ENCODE measurements around the gene LRRC61.
"Not testable (repeated sequence)": the region's sequence is repeated elsewhere in the genome, so short reads cannot be mapped to it uniquely, and the experiment has no call there.

The LRRC61 gene

DNA sequence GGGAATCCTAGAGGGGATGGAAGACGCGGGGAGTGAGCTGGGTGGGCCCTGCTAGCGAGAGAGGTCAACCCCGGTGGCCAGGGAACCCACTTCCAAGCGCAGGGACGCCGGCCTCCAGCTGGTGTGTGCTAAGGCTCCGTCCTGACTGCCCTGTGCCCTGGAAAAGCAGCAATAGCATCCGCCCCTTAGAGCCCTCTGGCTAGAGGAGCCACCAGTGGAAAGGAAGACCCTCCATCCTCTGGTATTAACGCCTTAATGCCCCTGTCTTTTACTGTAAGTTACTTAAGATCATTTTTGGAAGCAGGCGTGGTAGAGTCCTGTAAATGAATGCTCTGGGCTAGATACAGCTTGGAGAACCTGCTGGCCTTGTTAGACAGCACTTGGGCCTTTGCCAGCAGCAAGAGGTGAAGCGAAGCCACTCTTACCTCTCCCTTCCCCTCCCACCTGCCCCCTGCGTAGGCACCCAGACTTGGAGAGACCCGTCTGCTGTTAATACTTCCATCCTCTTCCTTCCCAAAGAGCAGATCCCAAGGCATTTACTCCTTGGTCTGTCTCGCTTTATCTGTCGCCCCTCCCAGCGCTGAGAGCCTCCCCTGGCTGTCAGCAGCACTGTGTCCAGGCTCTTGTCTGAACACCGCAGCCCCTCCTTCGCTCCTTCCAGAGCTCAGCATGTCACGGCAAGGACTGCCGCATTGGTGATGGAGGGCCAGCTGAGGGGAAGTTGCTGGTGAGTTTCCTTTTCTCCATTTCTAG is 50.1 kb downstream of the LRRC61 start:
- no peak for DNase-seq

DNA sequence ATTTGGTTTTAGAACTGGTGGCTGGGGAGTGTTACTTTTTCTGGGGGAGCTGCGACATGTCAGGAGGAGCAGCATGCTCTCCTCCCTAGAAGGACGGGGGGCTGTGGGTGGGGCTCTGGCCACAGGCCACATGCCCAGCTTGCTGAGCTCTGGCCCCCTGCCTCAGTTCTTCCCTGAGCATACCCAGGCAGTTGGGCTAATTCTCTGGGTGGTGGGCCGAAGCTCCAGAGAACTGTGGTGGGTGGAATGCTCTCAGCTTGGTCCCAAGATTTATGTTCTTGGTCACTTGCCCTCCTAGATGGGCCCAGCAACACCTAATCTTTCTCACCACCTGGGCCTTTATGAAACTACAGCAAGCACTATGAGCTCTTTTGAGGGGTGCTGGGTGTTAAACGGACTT is 50.9 kb downstream of the LRRC61 start:
- no peak for DNase-seq

DNA sequence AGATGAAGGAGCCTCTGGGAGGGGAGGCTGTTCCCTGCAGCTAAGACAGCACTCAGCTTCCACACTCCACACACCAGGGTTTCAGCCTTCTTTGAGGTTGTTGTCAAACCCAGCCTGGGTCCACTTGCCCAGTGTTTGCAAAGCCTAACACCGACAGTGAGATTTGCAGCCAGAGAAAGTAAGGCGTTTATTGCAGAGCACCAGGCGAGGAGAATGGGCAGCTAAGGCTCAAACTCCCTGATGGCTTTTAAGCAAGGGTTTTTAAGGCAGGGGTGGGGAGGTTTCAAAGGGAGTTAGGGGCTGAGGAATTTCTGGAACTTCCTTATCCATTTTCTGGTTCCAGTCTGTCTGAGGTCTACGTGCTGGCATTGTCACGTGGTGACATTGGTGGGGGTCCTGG is 51.3 kb downstream of the LRRC61 start:
- DNase-seq: no peak

DNA sequence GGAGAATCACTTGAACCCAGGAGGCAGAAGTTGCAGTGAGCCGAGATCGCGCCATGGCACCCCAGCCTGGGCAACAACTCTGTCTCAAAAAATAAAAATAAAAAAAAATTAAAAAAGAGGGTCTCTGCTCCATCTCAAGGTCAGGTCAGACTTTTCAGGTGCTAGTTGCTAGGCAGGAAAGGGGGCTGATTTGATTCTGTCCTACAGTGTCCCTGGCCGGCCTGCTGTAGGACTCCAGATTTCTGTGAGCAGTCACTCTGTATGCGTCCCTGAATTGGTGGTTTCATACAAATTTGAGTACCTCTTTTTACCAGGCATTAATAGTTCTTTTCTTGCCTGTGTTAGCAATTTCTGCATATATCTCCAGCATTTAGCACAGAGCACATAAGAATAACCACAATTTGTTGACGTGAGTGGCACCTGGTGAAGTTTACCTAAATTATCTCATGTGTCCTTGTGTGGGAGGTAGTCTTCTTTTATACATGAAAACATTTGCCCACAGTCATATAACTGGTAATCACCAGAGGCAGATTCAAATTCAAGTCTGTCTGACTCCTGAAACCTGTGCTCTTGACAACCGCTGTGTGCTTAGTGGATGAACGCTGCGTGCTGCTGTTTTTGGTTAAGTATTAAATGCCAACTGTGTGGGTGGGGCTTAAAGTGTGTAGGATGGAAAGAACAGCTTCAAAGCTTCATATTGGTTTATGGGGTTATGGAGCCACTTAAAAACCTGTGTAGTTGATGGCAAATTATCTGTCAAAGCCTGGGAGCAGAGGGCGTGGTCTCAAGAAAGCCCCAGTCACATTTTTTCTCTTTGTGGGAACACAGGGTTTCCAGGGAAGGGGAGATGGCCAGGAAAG is 52.7 kb downstream of the LRRC61 start:
- DNase-seq: peak; percentile 40

DNA sequence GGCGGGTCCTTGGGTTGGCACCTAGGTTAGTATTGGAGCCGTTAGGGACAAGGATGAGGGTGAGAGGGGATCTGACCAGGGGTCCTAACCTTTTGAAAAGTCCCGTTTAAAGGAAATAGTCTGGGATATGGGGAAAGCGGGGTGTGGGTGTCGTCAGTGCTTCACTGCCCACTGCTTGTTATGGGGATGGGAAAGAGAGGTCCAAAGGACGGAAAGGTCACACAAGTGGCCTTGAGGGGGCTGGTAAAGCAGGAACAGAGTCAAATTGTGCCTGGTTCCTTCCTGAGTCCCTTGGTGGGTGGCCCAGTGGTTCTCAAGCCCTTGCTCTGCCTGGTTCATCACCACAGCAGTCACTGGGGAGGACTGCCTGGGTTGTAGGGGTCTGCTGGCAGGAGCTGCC is 53.4 kb downstream of the LRRC61 start:
- no peak for DNase-seq

DNA sequence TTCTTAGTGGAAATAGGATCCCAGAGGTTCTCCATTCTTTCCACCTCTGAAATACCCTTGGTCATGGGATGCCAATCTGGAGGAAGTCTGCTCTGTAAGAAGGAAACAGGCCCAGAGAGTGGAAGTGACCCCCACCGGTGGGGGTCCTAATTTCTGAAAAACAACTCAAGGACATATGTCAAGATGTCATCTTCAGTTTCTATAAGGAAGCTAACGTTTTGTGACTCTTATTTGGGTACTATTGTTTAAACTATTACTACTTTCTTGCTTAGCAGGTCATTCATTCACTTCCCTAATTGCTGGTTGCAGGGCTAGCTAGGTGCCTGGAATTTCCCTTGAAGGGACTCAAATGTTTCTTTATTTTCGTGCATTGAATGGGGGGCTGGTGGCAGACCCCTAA is 54.0 kb downstream of the LRRC61 start:
- DNase-seq: no peak

DNA sequence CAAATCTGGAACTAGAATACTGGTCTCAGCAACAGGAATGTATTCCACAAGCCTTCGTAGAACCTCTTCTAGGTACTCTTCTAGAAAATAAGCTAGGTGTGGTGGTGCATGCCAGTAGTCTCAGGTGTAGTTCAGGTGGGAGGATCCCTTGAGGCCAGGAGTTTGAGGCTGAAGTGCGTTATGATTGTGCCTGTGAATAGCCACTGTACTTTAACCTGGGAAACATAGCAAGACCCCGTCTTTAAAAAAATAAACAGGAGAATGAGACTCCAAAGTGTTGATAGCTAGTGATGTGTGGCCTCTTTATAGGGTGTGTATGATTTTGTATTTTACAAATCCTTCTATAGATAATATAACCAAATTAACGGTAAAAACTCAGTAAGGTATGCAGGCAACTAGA is 54.5 kb downstream of the LRRC61 start:
- no peak for DNase-seq

DNA sequence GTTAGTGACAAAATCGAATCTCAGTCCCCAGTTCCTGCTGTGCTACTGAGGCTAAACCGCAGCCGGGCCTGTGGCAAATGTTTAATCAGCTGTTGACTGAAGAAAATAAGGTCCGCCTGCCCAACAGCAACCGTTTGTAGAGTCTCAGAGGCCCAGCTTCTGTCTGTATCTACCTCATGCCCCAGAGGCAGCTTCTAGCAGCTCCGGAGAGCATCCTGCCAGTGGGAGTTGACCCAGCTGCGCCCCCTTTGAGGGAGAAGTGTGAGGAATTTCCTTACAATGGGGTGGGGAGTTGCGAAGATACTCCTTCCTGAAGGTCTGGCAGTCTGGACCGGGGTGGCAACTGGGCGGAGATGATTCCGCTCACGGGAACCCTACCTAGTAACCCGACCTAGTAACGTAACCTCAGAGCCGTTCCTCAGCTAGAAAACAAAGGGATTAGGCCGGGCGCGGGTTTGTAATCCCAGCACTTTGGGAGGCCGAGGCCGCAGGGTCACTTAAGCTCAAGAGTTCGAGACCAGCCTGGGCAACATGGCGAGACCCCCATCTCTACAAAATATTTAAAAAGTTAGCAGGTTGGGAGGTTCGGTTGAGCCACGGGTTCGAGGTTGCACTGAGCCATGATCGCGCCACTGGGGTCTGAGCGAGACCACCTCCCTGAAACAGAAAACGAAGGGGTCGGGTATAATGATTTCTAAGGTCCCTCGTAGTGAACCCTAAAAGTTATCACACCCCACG is 55.1 kb downstream of the LRRC61 start:
- DNase-seq: no peak

DNA sequence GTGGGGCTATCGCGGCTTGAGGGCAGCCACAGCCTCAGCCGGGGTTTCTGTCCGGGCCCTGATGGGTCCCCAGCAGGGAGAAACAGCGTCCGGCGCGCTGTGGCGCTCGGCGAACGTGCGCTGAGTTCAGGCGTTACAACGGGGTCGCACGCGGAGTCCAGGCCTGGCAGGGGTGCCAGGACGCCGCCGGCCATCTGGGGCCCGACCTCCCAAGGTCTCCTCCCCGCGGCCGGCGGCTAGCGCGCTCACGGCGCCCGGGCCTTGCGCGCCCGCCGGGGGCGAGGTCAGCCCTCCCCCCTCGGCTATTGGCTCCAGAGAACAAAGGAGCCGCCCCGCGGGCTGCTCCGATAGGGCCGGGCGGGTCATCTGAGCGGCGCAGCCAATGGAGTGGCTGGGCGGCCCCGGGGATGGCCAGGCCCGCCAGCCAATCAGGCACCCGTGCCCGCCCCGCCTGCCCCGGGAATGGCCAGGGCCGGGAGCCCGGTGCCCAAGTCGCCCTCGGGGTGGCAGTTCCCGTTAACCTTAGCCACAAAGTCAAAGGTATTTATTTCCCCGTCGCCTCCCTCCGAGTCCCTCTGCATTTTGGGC is 55.8 kb downstream of the LRRC61 start, which contains the start of gene ZNF775:
Gene ZNF775, plus strand, starts transcription at position 478 of the 588 bp plus-strand sequence. CDS start 9,141 bp downstream, outside the sequence.
- peak; percentile 84 for DNase-seq

DNA sequence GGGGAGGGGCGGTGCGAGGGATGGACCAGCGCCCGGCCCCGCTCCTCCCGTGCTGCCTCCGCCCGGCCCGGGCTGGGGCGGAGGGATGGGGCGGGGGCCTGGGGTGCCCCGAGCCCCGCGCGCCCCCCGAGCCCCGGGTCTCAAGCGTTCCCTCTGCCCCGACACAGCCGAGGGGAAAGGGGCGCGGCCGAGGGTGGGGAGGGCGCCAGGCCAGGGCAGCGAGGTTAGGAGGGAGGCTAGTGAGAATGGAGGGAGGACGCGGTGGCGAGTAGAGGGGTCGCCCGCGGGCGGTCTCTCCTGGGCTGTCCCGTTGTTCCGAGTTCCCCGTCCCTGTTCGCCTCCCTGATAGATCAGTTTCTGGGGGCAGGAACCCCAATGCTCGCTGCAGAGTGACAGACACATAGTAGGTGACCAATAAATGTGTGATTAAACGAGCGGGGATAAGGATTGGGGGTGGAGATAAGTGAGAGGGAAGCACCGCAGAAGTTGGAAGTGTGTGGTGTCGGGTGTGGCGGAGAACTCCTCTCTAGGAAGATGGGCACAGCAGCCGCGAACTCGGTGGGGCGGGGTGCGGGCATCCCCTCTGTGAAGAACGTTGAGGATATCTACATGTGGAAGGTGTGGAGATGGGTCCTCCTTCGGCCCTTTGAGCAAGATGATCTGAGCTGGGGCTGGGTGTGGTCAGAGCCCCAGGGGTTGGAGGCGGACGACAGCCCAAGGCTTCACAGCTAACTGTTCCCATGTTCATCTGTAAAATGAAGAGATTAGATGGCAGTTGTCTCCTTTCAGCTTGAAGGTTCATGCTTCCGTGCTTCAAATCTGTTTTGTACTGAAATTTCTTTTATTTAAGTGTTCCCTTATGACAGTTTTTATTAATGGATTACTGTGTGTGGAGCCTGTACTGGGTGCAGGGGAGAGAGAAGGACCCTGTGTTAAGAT is 56.6 kb downstream of the LRRC61 start:
- DNase-seq: no peak

DNA sequence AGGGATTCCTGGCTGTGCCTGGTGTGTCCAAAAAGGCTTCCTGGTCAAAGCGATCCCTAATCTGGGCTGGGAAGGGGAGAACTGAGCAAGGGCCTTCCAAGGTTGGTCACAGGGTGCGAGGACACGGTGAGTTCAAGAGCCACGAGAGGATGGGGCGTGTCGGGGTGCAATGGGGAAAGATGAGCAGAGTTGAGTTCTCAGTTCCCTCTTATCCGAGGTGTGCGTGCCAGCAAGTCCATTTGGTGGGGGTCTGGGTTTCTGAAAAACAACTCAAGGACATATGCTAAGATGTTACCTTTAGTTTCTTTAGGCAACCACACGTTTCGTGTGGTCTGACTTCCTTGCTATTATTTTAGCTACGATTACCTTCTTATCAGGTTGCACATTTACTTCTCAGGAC is 57.3 kb downstream of the LRRC61 start:
- DNase-seq: no peak

DNA sequence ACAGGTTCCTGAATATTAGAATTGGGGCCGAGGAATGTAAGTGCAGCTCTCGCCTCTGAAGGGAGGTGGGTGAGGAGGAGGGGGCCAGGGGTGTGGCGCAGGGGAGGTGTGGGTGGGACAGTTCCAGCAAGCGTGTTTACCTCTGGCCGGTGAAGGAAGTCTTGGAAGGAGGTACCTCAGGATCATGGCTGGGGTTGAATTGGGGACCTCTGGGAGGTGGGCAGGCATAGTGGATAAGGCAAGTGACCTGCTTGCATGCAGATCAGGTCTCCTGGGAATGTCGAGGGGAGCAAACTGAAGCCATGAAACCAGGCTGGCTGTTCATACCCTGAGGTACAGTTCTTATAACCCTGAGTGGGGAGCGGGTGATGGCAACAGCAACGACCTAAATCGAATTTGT is 57.9 kb downstream of the LRRC61 start:
- DNase-seq: no peak

DNA sequence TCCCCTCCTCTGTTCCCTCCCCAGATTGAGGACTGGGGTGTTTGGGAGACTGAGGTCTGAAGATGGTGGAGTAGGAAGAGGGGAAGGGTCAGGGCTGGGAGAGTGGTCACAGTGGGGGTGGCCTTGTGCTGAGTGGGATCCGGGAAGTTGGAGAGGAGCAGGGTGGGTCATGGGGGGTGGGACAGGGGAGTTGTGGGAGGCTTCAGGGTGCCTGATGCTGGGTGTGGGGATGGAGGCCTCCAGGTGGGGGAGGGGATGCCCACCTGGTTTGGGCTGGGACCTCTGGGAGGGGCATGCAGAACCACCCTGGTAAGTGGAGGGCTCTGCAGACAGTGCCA is 58.6 kb downstream of the LRRC61 start:
- no peak for DNase-seq

DNA sequence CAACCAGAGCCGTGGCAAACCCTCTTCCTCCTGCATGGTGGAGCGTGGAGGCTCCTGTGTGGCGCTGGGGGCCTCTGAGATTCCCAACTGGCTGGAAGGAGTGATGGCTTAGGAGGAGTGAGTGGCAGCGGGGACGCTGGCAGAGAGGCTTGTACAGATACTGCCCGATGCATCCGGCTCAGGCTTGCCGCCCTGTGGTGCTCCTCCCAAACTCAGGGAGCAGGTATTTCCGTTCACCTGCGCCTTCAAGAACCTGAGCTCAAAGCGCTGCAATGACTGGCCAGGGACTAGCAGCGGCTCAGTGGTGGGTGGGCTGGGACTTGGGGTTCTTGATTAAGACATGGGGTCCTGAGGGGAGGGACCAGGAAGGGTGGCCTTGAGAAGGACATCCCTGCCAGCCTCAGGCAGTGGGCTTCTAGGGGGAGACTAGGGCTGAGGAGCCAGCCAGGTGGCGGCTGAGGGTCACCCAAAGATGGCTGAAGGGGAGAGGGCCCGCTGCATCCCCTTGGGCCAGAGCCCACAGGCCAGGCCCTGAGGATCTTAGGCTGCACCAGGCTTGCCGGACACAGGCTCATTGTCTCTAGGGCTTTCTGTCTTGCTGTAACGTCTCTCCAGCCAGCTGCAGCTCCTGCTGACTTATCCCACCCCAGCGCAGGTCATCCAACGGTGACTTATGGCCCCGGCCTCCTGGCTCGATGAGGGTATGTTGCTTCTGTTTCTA is 59.1 kb downstream of the LRRC61 start:
- DNase-seq: no peak

DNA sequence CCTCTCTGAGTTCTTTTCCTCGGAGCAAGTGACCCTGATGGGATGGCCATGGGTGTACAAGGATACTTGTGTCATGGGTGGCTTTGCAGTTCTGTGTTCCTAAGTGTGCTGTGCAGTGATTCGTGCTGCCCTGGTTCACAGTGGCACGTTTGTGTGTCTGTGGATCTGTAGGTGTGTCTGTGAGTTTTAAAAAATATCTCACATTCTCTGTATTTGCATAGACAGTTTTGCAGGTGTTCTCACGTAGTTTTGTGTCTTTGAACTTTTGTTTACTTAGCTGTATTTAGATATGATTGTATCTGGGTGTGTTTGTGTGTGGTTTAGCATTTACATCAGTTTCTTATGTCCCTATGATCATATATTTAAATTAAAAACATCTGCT is 59.7 kb downstream of the LRRC61 start:
- DNase-seq: no peak

DNA sequence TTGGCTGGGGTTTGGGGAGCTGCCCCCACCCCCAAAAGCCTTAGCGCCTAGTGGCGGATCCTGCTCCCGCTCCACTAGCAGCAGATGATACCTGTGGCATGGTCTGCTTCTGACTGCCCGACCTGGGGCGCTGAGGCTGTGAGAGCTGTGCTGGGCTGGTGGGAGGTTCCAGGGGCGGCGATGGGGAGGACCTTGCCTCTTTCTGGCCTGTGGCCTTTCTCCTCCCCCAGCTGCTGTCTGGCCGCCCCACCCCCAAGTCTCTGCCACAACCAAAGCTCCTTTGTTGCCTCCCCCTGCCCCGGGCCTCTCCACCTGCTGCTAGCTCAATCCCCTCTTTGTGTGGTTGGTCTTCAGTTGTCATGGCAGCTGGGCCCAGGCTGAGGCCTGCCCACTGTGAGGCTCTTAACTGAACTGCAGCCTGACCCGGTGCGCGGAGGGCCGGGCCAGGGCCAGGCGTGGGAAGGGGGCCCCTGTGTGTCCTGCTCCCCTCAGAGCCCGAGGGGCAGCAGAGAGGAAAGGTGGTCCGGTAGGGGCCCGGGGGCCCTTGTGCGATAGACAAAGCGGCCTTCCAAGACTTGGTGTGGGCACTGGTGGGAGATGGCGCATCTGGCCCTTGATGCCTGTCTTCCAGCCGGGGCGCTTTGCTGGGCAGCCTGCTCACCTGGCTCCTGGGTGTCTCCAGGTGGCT is 60.7 kb downstream of the LRRC61 start:
- DNase-seq: no peak

DNA sequence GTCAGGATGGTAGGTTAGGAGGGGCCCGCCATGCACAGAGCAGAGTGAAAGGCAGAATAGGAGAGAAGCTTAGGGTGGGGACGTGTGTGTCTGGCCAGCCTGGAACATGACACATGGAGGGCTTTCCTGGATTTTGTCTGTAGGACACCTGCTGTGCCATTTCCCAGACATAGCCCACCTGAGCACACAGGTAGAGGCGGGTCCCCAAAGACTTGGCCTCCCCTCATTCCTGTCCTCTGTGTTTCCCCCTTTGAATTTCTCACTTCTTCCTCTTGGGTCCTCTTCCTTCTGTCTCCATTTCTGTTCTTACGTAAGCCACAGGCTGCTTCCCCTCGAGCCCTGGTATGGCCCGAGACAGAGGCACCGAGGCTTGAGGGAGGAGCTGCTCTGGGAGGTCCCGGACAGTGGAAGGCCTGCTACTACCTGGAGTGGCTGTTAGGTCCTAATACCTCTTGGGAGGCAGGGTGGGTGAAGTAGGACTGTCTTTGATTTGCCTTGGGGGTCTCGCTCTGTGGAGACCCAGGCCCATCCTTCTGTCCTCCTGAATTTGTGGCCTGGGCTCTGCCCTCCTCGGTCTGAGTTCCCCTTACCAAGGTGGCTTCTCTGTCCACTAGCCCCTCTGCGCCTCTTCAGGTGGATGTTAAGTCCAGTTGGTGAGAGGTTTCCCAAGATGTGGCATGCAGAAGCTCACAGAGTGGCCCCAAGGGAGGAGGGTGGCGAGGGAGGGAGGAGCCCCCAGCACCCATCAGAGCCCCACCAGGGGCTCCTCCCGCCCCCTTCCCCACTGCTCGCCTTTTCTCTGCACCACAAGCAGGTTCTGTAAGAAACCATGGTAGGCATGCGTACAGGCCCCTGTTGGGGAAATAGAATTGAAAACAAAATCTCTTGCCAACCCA is 61.5 kb downstream of the LRRC61 start:
- DNase-seq: no peak

DNA sequence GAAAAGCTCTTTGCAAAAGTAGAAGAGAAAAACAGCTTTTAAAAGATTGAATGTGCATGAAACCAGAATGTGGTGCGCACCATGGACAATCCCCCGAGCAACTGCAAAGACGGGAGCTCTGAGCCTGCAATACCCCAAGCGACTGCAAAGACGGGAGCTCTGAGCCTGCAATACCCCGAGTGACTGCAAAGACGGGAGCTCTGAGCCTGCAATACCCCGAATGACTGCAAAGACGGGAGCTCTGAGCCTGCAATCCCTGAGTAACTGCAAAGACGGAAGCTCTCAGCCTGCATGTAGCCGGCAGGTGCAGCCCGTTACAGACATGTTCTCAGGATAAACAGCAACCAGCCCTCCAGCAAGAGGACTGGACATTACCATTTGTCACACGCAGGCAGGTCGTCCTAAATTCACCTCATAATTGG is 62.2 kb downstream of the LRRC61 start:
- DNase-seq: no peak

DNA sequence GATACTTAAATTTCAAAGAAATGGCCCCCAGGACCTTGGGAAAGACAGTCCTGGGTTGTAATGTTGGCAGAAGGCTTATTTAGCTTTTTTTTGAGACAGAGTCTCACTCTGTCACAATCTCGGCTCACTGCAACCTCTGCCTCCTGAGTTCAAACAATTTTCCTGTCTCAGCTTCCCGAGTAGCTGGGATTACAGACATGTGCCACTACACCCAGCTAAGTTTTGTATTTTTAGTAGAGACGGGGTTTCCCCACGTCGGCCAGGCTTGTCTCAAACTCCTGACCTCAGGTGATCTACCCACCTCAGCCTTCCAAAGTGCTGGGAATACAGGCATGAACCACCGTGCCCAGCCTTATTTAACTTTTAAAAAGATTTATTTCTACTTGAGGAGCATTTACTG is 62.7 kb downstream of the LRRC61 start:
- DNase-seq: not testable (repeated sequence)

All from activated T-cell treated with anti-CD3 and anti-CD28 coated beads for 4 hours (primary cell).